ENCODE data around the gene TSPAN8.
"Not testable (repeated sequence)": the region's sequence is repeated elsewhere in the genome, so short reads cannot be mapped to it uniquely, and the experiment has no call there.

TSPAN8 gene

DNA sequence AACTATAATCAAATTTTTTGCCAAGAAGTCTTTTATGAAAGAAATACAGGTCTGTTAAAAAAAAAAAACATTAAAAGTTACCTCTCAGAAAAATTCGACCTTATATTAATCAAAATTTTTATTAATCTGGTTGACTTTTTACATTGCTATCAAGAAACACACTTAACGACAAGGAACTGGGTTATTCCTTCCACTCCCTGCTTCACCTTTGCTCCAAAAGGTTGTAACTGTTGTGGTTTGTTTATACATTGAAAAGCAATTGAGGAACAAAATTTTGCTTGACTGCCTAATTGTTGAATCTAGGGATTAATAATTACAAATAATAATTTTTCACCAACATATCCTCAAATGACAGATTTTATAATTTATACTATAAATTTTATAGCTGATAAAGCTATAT, 28.4 kb downstream of the TSPAN8 start:
- DNase-seq (ENCODE audit: low spot score), result no peak
- no peak for FAIRE-seq

DNA sequence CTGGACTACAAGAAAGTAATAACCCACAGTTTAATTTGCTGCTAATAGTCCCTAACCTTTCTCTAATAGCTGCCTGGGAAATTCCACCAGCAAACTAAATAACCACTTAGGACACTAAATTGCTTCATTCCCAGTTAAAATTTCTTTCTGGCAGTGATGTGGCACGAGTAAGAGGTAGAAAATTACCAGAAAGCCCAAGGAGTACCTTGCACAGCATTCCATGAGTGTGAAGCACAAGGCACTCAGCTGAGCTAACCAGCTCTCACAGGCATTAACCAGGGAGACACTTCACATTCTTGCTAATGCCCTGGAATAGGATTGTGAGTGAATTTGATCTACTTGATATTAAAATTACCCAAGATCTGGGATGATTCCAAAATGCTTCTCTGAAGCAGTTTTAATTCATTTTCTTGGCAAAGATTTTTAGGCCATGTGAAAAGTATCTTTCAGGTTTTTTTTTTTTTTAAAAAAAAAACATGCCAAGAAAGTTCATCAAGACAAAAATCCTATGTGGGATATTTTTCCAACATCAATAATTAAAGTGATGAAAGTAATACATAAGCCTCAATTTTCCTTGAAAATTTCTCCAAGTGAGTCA, 29.5 kb downstream of the TSPAN8 start:
- FAIRE-seq, result no peak
- DNase-seq (ENCODE audit: low spot score), result no peak

DNA sequence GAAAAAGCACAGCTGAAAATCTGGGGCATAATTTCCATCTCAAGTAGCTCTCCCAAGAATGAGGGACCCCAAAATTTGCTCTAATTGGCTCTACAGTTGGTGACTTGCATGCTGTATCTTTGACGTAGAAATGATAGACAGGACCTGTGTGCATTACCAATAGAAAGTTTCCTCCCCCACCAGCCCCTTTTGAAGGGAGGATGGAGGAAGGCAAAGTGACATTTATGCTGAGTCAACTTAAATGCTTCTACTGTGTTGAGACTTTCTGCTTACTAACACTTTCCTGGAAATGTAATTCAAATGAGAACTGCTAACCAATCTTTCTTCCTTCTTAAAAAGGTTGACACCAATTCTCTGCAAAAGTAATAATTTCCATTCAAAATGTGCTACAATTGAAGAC, 31.9 kb downstream of the TSPAN8 start:
- FAIRE-seq (no peak), DNase-seq (ENCODE audit: low spot score) (no peak)

DNA sequence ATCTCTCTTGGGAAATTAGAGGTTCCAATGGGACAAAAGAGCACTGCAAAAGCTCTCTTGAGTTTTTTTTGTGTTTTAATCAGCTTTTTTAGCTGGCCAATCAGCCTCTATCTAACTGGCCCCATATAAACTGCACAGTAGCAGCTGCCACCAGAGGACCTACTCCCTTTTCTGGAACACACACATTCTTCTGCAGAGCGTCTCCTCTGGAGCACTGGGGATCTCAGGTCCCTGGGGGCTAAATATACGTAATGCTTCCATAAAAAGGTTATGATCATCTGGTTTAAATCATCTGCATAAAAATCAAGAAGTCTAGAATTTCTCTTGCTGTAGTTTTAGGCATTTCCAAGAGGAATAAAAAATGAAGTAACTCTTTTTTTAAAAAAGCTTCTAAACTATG, 32.3 kb downstream of the TSPAN8 start:
- FAIRE-seq (no peak), DNase-seq (ENCODE audit: low spot score) (no peak)

DNA sequence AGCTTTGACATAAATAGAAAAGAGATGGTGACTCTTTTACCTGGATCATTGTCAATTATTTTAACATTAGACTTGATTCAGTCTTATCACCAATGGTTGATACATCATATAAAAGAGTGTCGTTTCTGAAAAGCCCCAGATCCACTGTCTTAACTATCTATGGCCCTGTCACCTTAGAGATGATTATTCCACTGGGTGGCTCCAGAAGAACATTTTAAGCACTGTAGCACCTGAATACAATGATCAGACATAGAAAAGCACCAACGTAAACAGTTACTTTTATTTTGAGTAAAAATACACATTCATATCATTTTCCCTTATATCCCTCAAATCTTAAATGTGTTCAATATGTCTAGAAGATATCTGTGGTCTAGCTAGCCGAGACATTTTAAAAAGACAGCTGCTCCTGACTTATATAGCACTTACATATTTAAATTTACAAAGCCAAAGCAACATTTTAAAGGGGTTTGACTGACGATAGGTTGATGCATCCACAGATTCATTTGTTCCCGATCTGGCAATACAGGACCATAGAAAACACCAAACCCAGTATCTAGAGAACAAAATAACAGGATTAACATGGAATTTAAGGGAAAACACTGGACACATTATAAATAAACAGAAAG, 32.9 kb downstream of the TSPAN8 start:
- FAIRE-seq, result no peak
- DNase-seq (ENCODE audit: low spot score), result no peak

DNA sequence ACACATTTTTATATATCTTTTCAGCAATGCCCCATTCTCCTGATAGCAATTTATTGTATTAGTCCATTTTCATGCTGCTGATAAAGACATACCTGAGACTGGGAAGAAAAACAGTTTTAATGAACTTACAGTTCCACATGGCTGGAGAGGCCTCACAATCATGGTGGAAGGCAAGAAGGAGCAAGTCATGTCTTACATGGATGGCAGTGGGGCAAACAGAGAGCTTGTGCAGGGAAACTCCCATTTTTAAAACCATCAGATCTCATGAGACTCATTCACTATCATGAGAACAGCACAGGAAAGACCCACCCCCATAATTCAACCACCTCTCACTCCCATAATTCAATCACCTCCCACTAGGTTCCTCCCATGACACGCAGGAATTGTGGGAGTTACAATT, 44.7 kb downstream of the TSPAN8 start:
- DNase-seq (ENCODE audit: low spot score); FAIRE-seq: not testable (repeated sequence)

DNA sequence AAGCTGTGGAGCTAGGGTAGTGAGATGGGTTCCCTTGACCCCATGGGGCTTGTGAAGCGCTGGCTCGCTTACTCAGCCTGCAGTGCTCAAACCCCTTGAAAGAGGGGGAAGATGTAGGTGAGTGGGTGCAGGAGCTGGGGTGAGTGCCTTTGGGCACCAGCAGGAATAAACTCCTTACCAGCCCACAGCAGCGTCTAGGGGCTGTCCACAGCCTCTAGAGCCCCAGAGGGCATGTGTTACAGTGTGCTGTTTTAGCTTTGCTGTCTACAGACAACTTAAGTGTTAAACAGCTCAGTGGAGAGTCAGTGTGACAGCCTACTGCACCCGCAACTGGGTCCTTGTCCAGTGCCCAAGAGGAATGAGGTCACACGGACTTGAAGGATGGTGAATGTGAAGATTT, 48.0 kb downstream of the TSPAN8 start:
- FAIRE-seq (no peak), DNase-seq (ENCODE audit: low spot score) (no peak)

DNA sequence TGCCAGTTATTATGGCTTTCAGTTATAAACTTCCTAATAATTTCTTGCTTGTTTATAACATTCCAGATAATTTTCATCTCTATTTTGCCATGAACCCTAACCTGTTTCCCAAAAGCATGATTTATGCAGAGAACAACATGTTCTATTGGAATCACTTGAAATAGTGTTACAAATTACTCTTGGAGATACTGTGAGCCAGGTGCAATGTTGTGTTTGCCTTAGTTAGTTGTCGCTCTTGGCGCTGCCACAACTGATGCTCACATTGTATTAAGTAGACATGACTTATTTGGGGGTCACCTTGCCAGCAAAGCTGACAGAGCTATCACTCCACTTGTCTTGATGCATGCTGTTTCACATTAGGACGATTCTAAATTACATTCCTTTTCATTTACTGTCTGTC, 49.4 kb downstream of the TSPAN8 start:
- FAIRE-seq (no peak), DNase-seq (ENCODE audit: low spot score) (no peak)

DNA sequence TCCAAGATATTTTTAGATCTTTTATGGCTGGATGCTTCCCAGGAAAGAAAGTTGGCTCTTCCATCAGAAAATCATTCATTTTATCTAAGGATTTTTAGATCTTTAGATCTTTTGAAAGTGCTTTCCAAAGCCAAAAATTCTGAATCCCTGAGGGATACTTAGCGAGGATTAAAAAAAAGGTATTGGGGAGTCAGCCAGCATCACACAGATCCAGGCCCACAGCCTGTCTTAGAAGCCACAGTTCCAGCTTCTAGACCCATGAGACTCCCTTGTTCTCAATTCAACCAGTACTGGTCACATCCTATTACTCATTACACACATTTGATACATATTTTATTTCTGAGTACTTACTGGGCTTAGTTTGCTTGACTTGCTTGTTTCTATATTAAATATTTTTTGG, 49.9 kb downstream of the TSPAN8 start:
- no peak for FAIRE-seq
- DNase-seq (ENCODE audit: low spot score), result no peak

DNA sequence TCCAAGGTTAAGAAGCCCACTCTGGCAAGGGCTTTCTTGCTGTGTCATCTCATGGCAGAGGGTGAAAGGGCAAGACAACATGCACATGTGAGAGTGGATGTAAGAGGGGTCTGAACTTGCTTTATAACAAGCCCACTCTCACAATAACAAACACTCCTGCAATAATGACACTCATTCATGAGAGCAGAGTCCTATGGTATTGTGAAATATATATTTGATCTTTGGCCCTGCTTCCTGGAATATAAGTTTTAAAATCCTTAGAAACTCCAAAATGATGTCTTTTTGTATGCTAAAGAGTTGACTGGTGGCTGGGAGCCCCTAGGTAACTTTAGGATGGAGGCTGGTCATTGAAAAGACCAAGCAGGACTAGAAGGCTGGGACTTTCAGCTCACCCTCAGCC, 51.8 kb downstream of the TSPAN8 start:
- FAIRE-seq (no peak), DNase-seq (ENCODE audit: low spot score) (no peak)

DNA sequence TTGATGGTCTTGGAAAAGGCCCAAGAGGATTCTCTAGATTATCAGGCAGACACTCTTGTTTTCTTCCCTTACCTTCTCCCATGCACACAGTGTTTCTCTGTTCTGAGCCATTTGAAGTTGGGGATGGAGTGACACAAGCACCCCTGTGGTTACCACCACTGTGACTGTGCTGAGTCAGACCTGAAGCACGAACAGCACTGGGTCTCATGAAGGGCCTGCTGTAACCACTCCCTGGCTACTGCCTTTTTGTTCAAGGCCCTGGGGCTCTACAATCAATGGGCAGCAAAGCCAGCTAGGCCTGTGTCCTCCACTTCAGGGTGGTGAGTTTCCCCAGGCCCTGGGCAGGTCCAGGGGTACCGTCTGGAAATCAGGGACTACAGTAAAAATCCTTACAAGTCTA, 65.5 kb downstream of the TSPAN8 start:
- DNase-seq (ENCODE audit: low spot score), result no peak
- FAIRE-seq, result no peak

DNA sequence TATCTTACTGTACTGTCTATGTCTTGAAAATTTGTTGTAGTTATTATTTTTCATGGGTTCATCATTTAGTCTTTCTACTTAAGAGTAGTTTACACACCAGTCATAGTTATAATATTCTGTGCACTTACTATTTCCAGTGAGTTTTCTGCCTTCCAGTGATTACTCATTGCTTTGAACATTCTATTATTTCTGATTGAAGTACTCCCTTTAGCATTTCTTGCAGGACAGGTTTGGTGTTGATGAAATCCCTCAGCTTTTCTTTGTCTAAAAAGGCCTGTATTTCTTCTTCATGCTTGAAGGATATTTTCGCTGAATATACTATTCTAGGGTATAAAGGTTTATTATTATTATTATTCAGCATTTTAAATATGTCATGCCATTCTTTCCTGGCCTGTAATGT, 66.8 kb downstream of the TSPAN8 start:
- FAIRE-seq (no peak), DNase-seq (ENCODE audit: low spot score) (no peak)

DNA sequence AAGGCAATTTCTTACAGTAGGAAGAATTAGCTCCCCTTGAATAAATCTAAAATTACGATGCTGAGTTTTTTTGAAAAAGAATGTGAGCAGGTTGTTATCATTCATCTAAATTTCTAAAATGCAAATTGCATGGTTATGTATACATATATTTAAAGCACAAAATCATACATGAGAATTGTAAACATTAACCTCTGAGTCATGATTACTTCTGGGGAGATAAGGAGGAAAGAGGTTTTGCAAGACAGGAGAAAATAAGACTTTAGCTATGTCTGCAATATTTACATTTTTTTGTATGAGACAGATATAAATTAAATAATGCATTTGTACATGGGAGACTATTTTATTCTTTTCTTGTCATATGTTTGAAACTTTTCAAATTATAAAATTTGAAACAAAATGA, 72.2 kb downstream of the TSPAN8 start:
- FAIRE-seq (no peak), DNase-seq (ENCODE audit: low spot score) (no peak)

DNA sequence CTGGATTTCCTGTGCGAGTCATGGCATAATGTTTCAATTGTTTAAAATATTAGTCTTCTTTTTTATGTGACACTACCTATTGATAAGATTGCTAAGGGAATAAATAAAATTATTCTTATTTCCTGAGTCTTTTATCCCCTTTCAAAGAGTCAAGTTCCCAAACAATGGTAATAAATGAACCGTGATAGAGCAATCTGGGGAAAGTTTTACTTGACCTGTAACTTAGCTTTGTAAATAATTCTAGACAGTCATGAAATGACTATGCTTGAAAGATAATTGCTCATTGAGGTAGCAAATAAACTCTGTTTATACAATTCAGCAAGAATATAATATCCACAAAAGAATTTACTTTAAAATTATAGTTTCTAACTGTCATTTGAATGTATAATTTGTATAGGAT, 82.1 kb downstream of the TSPAN8 start:
- FAIRE-seq (no peak), DNase-seq (ENCODE audit: low spot score) (no peak)

All from urothelium cell line (cell line).